ENCODE measurements around the gene UBE4B.

GRCh38 chr1:10105484-10105883 lies 72.7 kb downstream of the UBE4B start:
- no peak for TF ChIP-seq CTCF (IDR thresholded peaks at IDR 0.05)
- TF ChIP-seq POLR2A (IDR thresholded peaks at IDR 0.05): no peak
- TF ChIP-seq EP300 (IDR thresholded peaks at IDR 0.05): no peak
